T-helper 2 cell treated with Interferon-gamma antibody and Interleukin-4, amounts not matched to agents 5 μg/mL and 100 μg/mL, for 36 hours (primary cell): Measurements from ENCODE around the gene PITPNC1.
A peak's percentile ranks its signal among the peaks of the same experiment; 100 is the strongest.
"Not testable (repeated sequence)": the region's sequence is repeated elsewhere in the genome, so short reads cannot be mapped to it uniquely, and the experiment has no call there.

ENCODE experiments used
- DNase-seq: peaks from one replicate; pipeline ENCODE4 v3.0.0; 2021; ENCODE audit warnings: low spot score
- H3K27ac Mint-ChIP-seq: one replicate; pipeline ENCODE4 v1.8.0; 2021; ENCODE audit warnings: mild to moderate bottlenecking, mixed read lengths
- H3K27me3 Mint-ChIP-seq: one replicate; pipeline ENCODE4 v1.8.0; 2021; ENCODE audit warnings: low read depth, mixed read lengths
- H3K36me3 Mint-ChIP-seq: one replicate; pipeline ENCODE4 v1.8.0; 2021; ENCODE audit warnings: low read depth, mixed read lengths
- H3K4me1 Mint-ChIP-seq: one replicate; pipeline ENCODE4 v1.8.0; 2021; ENCODE audit warnings: low read depth, mixed read lengths
- H3K4me3 Mint-ChIP-seq: one replicate; pipeline ENCODE4 v1.8.0; 2022; ENCODE audit warnings: mild to moderate bottlenecking, moderate library complexity, mixed read lengths
- H3K9me3 Mint-ChIP-seq: one replicate; pipeline ENCODE4 v1.8.0; 2021; ENCODE audit warnings: mixed read lengths

Gene PITPNC1

DNA sequence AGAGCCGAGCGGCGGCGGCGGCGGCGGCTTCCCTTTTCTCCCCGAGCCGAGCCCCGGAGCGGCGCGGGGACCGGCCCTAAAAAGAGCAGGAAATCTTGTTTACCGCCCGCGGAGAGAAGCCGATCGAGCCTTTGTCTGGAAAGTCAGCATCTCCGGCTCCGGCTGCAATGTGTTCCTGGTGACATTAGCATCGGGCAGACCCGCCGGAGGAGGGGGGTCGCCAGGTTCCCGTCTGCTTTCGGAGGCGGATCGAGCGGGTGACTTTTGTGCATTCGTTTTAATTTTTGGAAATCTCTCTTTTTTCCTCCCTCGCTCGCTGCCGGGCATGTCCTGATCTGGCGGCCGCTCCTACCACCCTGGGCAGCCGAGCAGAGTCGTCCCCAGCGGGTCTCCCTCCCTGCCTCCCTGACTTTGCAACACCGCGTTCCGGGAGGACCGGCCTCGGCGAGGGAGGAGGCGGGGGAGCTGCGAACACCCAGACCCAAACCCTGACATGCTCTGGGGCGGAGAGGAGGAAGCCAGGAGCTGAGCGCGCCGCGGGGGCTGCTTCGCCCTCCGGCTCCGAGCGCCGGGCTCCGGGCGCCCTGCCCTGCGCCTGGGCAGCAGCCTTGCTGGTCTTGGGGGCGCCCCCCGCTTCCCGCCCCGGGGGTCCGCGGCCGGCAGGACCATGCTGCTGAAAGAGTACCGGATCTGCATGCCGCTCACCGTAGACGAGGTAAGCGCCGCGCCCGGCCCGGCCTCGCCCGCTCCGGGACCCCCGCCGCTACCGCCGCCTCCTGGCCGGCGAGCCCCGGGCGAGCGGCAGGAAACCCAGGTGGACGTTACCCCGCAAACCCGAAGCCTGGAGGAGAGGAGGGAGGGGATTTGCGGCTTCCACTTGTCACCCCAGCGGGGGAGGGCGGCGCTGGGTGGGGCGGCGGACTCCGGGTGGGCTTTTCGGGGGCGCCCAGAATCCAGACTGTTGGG is 690 bp downstream of the PITPNC1 start:
- Mint-ChIP-seq H3K36me3 (peaks cover 10% of the 10 kb centered on the region), H3K4me1 (peaks cover 25% of the 10 kb centered on the region), H3K27me3 (peaks cover 25% of the 10 kb centered on the region), H3K4me3 (peak overlapping the region; percentile 87), H3K9me3 (no peaks in the 10 kb centered on the region), H3K27ac (peak overlapping the region; percentile 82)
- DNase-seq, result peak; percentile 38

DNA sequence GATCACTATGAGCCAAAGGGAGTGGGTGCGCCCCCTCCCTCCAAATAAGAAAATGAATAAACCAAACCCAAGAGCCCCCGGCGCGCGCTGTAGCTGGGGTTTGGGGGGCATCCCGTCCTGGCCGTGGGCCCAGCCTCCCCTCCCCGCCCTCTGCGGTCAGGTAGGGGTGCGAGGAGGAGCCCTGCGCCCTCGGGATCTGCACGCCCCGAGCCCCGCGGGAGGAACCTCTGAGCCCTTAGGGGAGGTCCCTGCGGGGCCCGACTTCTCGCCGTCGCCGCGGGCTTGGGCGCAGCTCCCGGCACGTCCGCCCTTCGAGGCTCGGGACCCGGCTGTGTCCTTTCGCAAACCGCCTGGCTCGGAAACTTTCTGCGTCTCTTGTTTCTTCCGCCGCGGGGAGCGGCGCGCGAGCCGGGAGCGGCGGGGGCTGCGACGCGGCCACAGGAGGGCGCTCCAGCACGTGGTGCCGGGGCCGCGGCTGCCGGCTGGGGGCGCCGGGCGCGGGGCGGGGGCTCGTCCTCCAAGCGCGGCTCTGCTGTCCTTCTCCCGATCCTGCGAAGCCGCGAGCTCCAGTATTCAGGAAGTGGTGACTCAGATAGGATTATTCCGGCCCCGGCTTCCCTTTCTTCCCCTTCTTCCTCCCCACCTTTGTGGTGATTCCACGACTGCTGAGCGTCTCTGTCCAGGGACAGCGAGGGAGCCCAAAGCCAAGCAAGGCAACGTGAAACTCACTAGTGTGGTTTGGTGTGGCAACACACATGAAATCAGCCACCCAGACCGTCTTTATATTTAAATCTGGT is 1.6 kb downstream of the PITPNC1 start:
- Mint-ChIP-seq H3K36me3 (peaks cover 10% of the 10 kb centered on the region), H3K27me3 (peaks cover 25% of the 10 kb centered on the region), H3K4me1 (peaks cover 25% of the 10 kb centered on the region), H3K4me3 (peak overlapping the region; percentile 86), H3K9me3 (no peaks in the 10 kb centered on the region), H3K27ac (peak overlapping the region; percentile 86)
- peak; percentile 78 for DNase-seq

DNA sequence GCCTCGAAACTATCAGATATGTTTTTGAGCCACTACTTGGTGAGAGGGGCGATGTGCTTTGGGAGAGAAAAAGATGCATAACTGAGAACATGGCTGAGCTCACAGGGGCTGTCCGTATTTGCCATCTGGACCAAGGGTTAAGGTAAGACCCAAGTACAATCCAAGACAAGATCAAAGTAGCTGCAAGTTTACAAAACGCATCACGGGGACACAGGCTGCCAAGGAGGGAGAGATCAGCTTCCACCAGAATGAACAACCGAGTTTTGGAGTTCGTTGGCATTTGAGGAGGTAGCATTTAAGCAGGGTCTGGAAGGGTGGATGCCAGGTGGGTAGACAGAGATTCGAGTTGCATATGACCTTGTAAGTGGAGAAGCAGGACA is 2.2 kb downstream of the PITPNC1 start:
- Mint-ChIP-seq H3K36me3 (peaks cover 10% of the 10 kb centered on the region), H3K27ac (peak overlapping the region; percentile 86), H3K4me3 (peak overlapping the region; percentile 86), H3K4me1 (peaks cover 25% of the 10 kb centered on the region), H3K27me3 (peaks cover 25% of the 10 kb centered on the region), H3K9me3 (no peaks in the 10 kb centered on the region)
- no peak for DNase-seq

DNA sequence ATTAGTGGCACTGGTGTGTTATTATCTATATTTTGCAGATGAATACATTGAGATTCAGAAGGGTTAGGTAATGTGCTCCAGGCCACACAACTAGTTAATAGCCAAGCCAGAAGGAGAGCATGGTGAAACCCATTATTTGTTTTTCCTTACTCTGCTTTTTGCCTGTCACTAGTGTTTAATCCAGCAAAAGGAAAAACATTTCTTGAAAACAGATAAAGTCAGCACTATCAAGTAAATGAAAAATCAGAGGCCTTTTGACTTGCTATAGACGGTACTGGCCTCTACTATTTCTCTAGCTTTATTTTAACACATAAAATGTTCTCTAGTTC is 4.8 kb downstream of the PITPNC1 start:
- H3K4me1 Mint-ChIP-seq, result peaks cover 16% of the 10 kb centered on the region
- H3K4me3 Mint-ChIP-seq, result no peak overlapping the region
- H3K9me3 Mint-ChIP-seq, result no peaks in the 10 kb centered on the region
- peaks cover 6% of the 10 kb centered on the region for H3K27me3 Mint-ChIP-seq
- no peak overlapping the region for H3K27ac Mint-ChIP-seq
- no peak for DNase-seq
- peaks cover 10% of the 10 kb centered on the region for H3K36me3 Mint-ChIP-seq

DNA sequence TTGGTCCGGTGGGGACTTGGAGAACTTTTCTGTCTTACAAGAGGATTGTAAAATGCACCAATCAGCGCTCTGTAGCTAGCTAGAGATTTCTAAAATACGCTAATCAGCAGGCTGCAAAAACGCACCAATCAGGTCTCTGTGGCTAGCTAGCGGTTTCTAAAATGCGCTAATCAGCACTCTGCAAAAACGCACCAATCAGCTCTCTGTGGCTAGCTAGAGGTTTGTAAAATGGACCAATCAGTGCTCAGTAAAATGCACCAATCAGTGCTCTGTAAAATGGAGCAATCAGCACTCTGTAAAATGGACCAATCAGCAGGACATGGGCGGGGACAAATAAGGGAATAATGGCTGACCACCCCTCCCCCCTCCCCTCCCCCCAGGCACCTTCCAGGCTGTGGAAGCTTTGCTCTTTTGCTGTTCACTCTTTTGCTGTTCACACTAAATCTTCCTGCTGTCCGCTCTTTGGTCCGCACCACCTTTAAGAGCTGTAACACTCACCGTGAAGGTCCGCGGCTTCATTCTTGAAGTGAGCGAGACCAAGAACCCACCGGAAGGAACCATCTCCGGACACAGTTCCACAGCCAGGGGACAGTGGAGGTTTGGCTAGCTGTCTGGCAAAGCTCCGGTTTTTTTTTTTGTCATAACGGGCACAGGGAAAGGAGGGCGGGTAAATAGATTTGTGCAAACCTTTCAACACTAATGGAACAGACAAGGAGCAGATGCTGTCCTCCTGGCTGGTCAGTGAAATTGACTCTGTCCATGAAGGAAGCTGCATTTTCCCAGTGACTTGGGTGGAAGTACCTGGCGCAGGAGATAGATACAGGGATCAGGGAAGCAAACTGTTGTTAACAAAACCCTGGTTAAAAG is 8.3 kb downstream of the PITPNC1 start:
- no peaks in the 10 kb centered on the region for H3K27me3 Mint-ChIP-seq
- no peak overlapping the region for H3K4me3 Mint-ChIP-seq
- DNase-seq, result no peak
- no peaks in the 10 kb centered on the region for H3K9me3 Mint-ChIP-seq
- H3K4me1 Mint-ChIP-seq, result peaks cover 29% of the 10 kb centered on the region
- no peak overlapping the region for H3K27ac Mint-ChIP-seq
- no peaks in the 10 kb centered on the region for H3K36me3 Mint-ChIP-seq

DNA sequence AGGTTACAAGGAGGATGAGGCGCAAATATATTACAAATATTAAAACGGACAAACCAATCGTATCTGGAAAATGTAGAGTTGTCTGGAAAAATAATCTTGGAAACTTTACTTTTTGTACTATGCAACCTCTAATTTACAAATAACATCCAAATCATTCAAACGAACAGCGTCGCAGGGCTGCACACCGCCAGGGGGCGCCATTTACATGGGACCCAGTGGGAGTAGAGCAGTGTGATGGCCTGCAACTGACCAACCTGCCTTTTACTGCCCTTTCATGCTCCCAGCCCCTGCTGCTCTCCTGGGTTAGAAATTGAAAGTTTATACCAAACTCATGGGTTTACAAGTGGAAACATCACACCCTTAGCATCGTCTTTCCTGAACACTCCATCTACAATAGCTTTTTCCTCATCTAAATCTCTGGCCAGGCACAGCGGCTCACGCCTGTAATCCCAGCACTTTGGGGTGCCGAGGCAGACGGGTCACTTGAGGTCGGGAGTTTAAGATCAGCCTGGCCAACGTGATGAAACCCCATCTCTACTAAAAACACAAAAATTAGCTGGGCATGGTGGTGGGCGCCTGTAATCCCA is 10.0 kb downstream of the PITPNC1 start:
- peak; percentile 52 for DNase-seq
- H3K4me1 Mint-ChIP-seq, result peaks cover 41% of the 10 kb centered on the region
- H3K4me3 Mint-ChIP-seq, result no peak overlapping the region
- H3K27ac Mint-ChIP-seq, result no peak overlapping the region
- no peaks in the 10 kb centered on the region for H3K27me3 Mint-ChIP-seq
- peaks cover 8% of the 10 kb centered on the region for H3K36me3 Mint-ChIP-seq
- no peaks in the 10 kb centered on the region for H3K9me3 Mint-ChIP-seq

DNA sequence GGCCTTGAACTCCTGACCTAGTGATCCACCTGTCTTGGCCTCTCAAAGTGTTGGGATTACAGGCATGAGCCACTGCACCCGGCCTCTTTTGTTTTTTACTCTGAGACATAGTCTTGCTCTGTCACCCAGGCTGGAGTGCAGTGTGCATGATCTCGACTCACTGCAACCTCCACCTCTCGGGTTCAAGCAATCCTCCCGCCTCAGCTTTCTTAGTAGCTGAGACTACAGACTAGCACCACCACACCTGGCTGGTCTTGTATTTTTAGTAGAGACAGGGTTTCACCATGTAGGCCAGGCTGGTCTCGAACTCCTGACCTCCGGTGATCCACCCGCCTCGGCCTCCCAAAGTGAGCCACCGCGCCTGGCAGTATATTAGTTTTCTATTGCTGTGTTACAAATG is 11.5 kb downstream of the PITPNC1 start:
- H3K27me3 Mint-ChIP-seq, H3K36me3 Mint-ChIP-seq, H3K9me3 Mint-ChIP-seq, DNase-seq, H3K4me3 Mint-ChIP-seq, H3K27ac Mint-ChIP-seq: not testable (repeated sequence)
- H3K4me1 Mint-ChIP-seq, result peaks cover 44% of the 10 kb centered on the region

DNA sequence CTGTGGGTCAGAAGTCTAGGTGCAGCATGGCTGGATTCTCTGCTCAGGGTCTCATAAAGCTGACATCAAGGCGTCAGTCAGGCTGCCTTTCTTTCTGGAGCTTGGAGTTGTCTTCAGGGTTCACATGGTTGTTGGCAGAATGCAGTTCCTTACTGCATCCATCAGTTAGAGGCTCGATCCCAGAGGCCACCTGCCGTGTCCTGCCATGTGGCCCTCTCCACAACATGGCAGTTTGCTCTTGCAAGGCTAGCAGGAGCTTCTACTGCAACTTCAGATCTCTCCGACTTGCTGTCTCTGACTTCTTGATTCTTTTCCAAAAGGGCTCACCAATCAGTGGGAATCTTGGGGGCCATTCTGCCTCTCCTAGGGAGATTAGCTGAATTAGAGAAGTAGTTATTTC is 11.9 kb downstream of the PITPNC1 start:
- Mint-ChIP-seq H3K4me3 (no peak overlapping the region), H3K9me3 (no peaks in the 10 kb centered on the region), H3K27ac (no peak overlapping the region), H3K36me3 (peaks cover 9% of the 10 kb centered on the region), H3K4me1 (peaks cover 44% of the 10 kb centered on the region), H3K27me3 (no peaks in the 10 kb centered on the region)
- DNase-seq, result no peak

DNA sequence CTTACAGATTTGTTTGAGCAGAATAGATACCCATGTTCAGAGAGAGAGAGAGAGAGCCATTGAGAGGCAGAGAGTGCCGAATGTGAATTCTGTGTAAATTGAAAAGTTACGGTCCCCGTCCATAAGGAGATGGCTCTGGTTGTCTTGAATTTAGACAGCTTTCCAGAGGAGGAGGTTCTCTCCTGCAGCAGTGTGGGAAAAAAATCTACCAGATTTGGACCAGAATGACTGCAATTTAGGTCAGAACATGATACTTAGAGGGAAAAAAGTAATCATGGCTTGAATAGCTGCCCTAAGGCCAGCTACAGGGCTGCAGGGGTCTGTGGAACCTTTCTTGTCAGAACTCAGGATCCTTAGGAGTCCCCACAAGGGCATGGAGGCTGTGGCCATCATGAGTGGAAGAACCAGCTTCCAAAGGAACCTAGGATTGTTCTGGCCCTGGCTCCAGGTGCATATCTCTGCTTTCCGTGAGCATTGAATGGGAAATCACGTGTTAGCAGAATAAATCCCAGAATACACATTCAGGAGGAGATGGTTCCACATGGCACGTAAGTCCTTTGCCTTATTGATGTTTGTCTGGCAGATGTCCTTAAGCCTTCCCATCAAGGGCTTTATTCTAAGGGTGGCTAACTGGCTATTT is 13.0 kb downstream of the PITPNC1 start:
- peaks cover 44% of the 10 kb centered on the region for H3K4me1 Mint-ChIP-seq
- H3K4me3 Mint-ChIP-seq, result peak overlapping the region; percentile 73

DNA sequence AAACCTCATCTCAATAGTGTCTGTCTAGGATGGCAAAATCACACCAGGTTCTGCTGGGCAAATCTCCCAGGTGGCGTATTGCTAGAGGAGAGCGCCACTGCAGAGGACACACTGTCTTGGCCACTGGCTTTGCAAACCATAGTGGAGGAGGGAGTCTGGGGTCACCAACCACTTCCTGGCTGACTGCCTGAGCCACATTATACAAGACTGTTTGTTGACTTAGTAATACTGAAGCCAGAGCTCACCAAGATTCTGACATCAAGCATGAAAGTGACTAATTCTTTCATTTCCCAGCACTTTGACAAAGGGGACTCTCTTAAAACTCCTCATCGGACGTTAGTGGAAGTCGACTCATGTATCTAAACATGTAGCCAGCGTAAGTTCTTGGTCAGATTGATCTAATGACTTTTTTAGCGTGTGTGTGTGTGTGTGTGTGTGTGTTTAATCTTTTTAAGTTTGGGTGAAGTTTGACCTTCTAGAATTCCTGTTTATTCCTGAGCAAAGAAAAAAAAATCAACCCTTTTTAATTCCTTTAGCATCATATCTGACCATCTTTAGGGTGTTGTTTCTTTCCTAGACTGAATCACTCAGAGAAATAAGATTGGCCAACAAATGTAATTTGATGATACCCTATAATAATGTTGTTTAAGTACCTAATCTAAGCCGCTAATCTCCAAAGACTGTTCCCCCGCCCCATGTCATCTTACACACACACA is 13.7 kb downstream of the PITPNC1 start:
- H3K27ac Mint-ChIP-seq, result peak overlapping the region; percentile 87
- H3K4me1 Mint-ChIP-seq, result peaks cover 44% of the 10 kb centered on the region
- H3K36me3 Mint-ChIP-seq, result peaks cover 9% of the 10 kb centered on the region
- H3K4me3 Mint-ChIP-seq, result peak overlapping the region; percentile 73
- H3K9me3 Mint-ChIP-seq, result no peaks in the 10 kb centered on the region
- peak; percentile 83 for DNase-seq
- H3K27me3 Mint-ChIP-seq, result no peaks in the 10 kb centered on the region

More for the DNA sequence above, 13.0 kb downstream of the PITPNC1 start:
- H3K36me3 Mint-ChIP-seq, result peaks cover 9% of the 10 kb centered on the region
- H3K27me3 Mint-ChIP-seq, result no peaks in the 10 kb centered on the region
- DNase-seq, result no peak
- no peaks in the 10 kb centered on the region for H3K9me3 Mint-ChIP-seq
- H3K27ac Mint-ChIP-seq, result peak overlapping the region; percentile 87

DNA sequence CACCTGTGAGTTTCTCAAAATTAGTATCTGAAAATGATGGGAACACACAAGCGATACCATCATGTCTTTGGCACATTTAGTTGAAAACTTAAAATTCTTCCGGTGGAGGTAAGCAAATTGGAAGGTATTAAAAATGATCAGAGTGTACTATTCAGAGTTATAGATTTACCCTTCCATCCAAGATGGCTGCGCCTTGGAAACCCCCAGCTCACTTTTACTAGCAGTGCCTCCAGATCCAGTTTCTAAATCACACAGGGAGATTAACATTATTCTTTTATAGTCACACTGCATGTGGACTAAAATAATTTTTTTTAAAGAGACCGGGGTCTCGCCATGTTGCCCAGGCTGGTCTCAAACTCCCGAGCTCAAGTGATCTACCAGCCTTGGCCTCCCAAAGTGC is 15.0 kb downstream of the PITPNC1 start:
- no peaks in the 10 kb centered on the region for H3K9me3 Mint-ChIP-seq
- H3K36me3 Mint-ChIP-seq, result peaks cover 9% of the 10 kb centered on the region
- no peak overlapping the region for H3K27ac Mint-ChIP-seq
- DNase-seq, result no peak
- H3K4me1 Mint-ChIP-seq, result peaks cover 39% of the 10 kb centered on the region
- no peaks in the 10 kb centered on the region for H3K27me3 Mint-ChIP-seq
- H3K4me3 Mint-ChIP-seq, result no peak overlapping the region

DNA sequence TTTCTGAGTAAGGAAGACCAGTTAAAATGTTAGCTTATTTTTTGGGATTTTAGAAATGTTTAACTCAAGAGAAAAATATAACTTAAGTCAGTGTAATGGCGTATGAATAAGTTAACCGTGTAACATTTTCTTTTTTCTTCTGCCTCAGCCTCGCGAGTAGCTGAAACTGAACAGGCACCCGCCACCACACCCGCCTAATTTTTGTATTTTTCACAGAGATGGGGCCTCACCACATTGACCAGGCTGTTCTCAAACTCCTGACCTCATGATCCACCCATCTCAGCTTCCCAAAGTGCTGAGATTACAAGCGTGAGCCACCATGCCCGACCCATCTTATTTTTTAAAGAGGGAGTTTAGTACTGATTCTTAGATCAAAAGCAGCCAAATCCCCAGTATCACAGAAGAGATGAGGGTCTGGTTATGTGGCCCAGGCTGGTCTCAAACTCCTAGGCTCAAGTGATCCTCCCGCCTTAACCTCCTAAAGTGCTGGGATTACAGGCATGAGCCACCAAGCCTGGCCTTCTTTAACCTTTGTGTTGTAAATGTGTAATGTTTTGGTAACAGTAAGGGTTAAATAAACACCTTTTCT is 16.8 kb downstream of the PITPNC1 start:
- DNase-seq, result no peak
- Mint-ChIP-seq H3K27me3 (no peaks in the 10 kb centered on the region), H3K36me3 (peaks cover 17% of the 10 kb centered on the region), H3K4me1 (peaks cover 39% of the 10 kb centered on the region), H3K27ac (no peak overlapping the region), H3K4me3 (no peak overlapping the region), H3K9me3 (no peaks in the 10 kb centered on the region)
